ENCODE results near the gene TBC1D4. TPM values are rescaled to one million over a fixed set of nuclear protein-coding genes. Genes with fewer than 3 reads are reported as not detected.

The TBC1D4 gene
- total RNA-seq, 4 donors from 2014 or later: 10.5 to 35.0 (median 33.1) TPM

- H3K9me3 ChIP-seq: no peaks in the 10 kb centered on the region
- DNase-seq: no peak
- H3K4me1 ChIP-seq: no peaks in the 10 kb centered on the region
- H3K27ac ChIP-seq: no peak overlapping the region
- no peak for TF ChIP-seq POLR2A (IDR thresholded peaks at IDR 0.05)
- TF ChIP-seq CTCF (IDR thresholded peaks at IDR 0.05): no peak
- H3K4me3 ChIP-seq: no peak overlapping the region
- H3K36me3 ChIP-seq: no peaks in the 10 kb centered on the region
- no peaks in the 10 kb centered on the region for H3K27me3 ChIP-seq
Measured at GRCh38 chr13:75345193-75345592, 136.8 kb downstream of the TBC1D4 start.

GRCh38 chr13:75341028-75341427 is 140.9 kb downstream of the TBC1D4 start:
- no peaks in the 10 kb centered on the region for H3K36me3 ChIP-seq
- no peaks in the 10 kb centered on the region for H3K27me3 ChIP-seq
- no peaks in the 10 kb centered on the region for H3K9me3 ChIP-seq
- no peak overlapping the region for H3K4me3 ChIP-seq
- no peak for DNase-seq
- H3K27ac ChIP-seq: no peak overlapping the region
- H3K4me1 ChIP-seq: no peaks in the 10 kb centered on the region
- no peak for TF ChIP-seq POLR2A (IDR thresholded peaks at IDR 0.05)
- TF ChIP-seq CTCF (IDR thresholded peaks at IDR 0.05): no peak

GRCh38 chr13:75339635-75340374 is 142.2 kb downstream of the TBC1D4 start:
- H3K27ac ChIP-seq: no peak overlapping the region
- no peaks in the 10 kb centered on the region for H3K4me1 ChIP-seq
- H3K4me3 ChIP-seq: no peak overlapping the region
- H3K27me3 ChIP-seq: no peaks in the 10 kb centered on the region
- no peaks in the 10 kb centered on the region for H3K36me3 ChIP-seq
- DNase-seq: no peak
- H3K9me3 ChIP-seq: no peaks in the 10 kb centered on the region
- no peak for TF ChIP-seq POLR2A (IDR thresholded peaks at IDR 0.05)

- no peak for DNase-seq
- no peak overlapping the region for H3K4me3 ChIP-seq
- no peak overlapping the region for H3K27ac ChIP-seq
- no peaks in the 10 kb centered on the region for H3K36me3 ChIP-seq
- no peak for TF ChIP-seq POLR2A (IDR thresholded peaks at IDR 0.05)
- no peak for TF ChIP-seq CTCF (IDR thresholded peaks at IDR 0.05)
- no peaks in the 10 kb centered on the region for H3K9me3 ChIP-seq
- H3K27me3 ChIP-seq: no peaks in the 10 kb centered on the region
- H3K4me1 ChIP-seq: no peaks in the 10 kb centered on the region
Measured at GRCh38 chr13:75334634-75335447, 147.1 kb downstream of the TBC1D4 start.

GRCh38 chr13:75333103-75333502 is 148.9 kb downstream of the TBC1D4 start:
- no peak for DNase-seq
- TF ChIP-seq POLR2A (IDR thresholded peaks at IDR 0.05): no peak
- TF ChIP-seq CTCF (IDR thresholded peaks at IDR 0.05): no peak
- H3K27me3 ChIP-seq: no peaks in the 10 kb centered on the region
- no peak overlapping the region for H3K4me3 ChIP-seq
- no peak overlapping the region for H3K27ac ChIP-seq
- no peaks in the 10 kb centered on the region for H3K4me1 ChIP-seq
- H3K9me3 ChIP-seq: no peaks in the 10 kb centered on the region
- no peaks in the 10 kb centered on the region for H3K36me3 ChIP-seq

- H3K27ac ChIP-seq: no peak overlapping the region
- TF ChIP-seq CTCF (IDR thresholded peaks at IDR 0.05) (no peak), POLR2A (IDR thresholded peaks at IDR 0.05) (no peak)
- no peaks in the 10 kb centered on the region for H3K4me1 ChIP-seq
- no peaks in the 10 kb centered on the region for H3K27me3 ChIP-seq
- no peaks in the 10 kb centered on the region for H3K36me3 ChIP-seq
- no peak overlapping the region for H3K4me3 ChIP-seq
- DNase-seq: no peak
- no peaks in the 10 kb centered on the region for H3K9me3 ChIP-seq
Measured at GRCh38 chr13:75331792-75332349, 150.1 kb downstream of the TBC1D4 start.
